Liver (tissue), 9 donors: ENCODE data around the gene MAPK4. TPM values are rescaled to one million over a fixed set of nuclear protein-coding genes. Genes with fewer than 3 reads are reported as not detected.

Source experiments
- DNase-seq: peaks from one replicate; pipeline ENCODE4 v3.0.0-alpha.2; 2017; ENCODE audit warnings: low spot score
- H3K27ac ChIP-seq, 2 donors: one replicate each; pipeline ENCODE4 v1.7.0; 2013; ENCODE audit warnings: inconsistent platforms in 2 of 2, low read length in 2 of 2, control low read depth in 1 of 2, low read depth in 1 of 2, mild to moderate bottlenecking in 1 of 2
- H3K27me3 ChIP-seq, 4 donors: one replicate each; pipeline versions ENCODE4 v1.6.1 to v1.7.0; 2013; ENCODE audit warnings: low read length in 3 of 4, inconsistent platforms in 1 of 4, mild to moderate bottlenecking in 1 of 4, moderate library complexity in 1 of 4; ENCODE audit not compliant: control insufficient read depth in 4 of 4, insufficient read depth in 4 of 4
- H3K36me3 ChIP-seq, 4 donors: one replicate each; pipeline versions ENCODE4 v1.6.1 to v1.7.0; 2013; ENCODE audit warnings: low read length in 3 of 4, mild to moderate bottlenecking in 3 of 4, low read depth in 1 of 4, moderate library complexity in 1 of 4; ENCODE audit not compliant: control insufficient read depth in 4 of 4, insufficient read depth in 3 of 4
- H3K4me1 ChIP-seq, 4 donors: one replicate each; pipeline versions ENCODE4 v1.6.1 to v1.7.0; 2013; ENCODE audit warnings: low read length in 3 of 4, mild to moderate bottlenecking in 3 of 4, moderate library complexity in 1 of 4; ENCODE audit not compliant: control insufficient read depth in 4 of 4, insufficient read depth in 4 of 4
- H3K4me3 ChIP-seq, 3 donors: one replicate each; pipeline versions ENCODE4 v1.6.1 to v1.7.0; 2013; ENCODE audit warnings: low read length in 3 of 3, control low read depth in 1 of 3, low read depth in 1 of 3, mild to moderate bottlenecking in 1 of 3
- H3K9ac ChIP-seq, 2 donors: one replicate each; pipeline ENCODE4 v1.7.0; 2013; ENCODE audit warnings: low read length in 2 of 2, mild to moderate bottlenecking in 2 of 2, moderate library complexity in 2 of 2, control low read depth in 1 of 2, low read depth in 1 of 2
- H3K9me3 ChIP-seq, 4 donors: one replicate each; pipeline versions ENCODE4 v1.6.1 to v1.7.0; 2013; ENCODE audit warnings: low read length in 3 of 4; ENCODE audit not compliant: control insufficient read depth in 4 of 4
- EGR1 ChIP-seq, 2 donors: IDR thresholded peaks; 2 replicates each; pipeline ENCODE4 v1.6.1; 2016 to 2018; ENCODE audit warnings: antibody characterized with exemption in 2 of 2, low read depth in 2 of 2
- FOXA1 ChIP-seq: IDR thresholded peaks from 2 replicates; pipeline ENCODE4 v1.6.1; 2016; ENCODE audit warnings: antibody characterized with exemption
- FOXA2 ChIP-seq: IDR thresholded peaks from 2 replicates; pipeline ENCODE4 v1.6.1; 2016; ENCODE audit warnings: antibody characterized with exemption
- GABPA ChIP-seq, 2 donors: IDR thresholded peaks in 1 of 2; conservative IDR thresholded peaks in 1 of 2; 2 replicates each; pipeline ENCODE4 v1.6.1; 2016; ENCODE audit warnings: antibody characterized with exemption in 2 of 2, mild to moderate bottlenecking in 1 of 2, moderate library complexity in 1 of 2
- HNF4A ChIP-seq, 2 donors: conservative IDR thresholded peaks; 2 replicates each; pipeline ENCODE4 v1.6.1; 2016; ENCODE audit warnings: antibody characterized with exemption in 2 of 2, mild to moderate bottlenecking in 2 of 2
- JUND ChIP-seq, 2 donors: IDR thresholded peaks; 2 replicates each; pipeline ENCODE4 v1.6.1; 2016; ENCODE audit warnings: antibody characterized with exemption in 2 of 2
- NR2F2 ChIP-seq: IDR thresholded peaks from 2 replicates; pipeline ENCODE4 v1.6.1; 2016; ENCODE audit warnings: antibody characterized with exemption
- RAD21 ChIP-seq, 2 donors: IDR thresholded peaks; 2 replicates each; pipeline ENCODE4 v1.6.1; 2016; ENCODE audit warnings: antibody characterized with exemption in 2 of 2, mild to moderate bottlenecking in 2 of 2
- RXRA ChIP-seq, 2 donors: IDR thresholded peaks; 2 replicates each; pipeline ENCODE4 v1.6.1; 2017 to 2018; ENCODE audit warnings: antibody characterized with exemption in 2 of 2, mild to moderate bottlenecking in 1 of 2
- SP1 ChIP-seq: IDR thresholded peaks from 2 replicates; pipeline ENCODE4 v1.6.1; 2018; ENCODE audit warnings: antibody characterized with exemption, mild to moderate bottlenecking
- TAF1 ChIP-seq: conservative IDR thresholded peaks from 2 replicates; pipeline ENCODE4 v1.6.1; 2016; ENCODE audit warnings: antibody characterized with exemption, mild to moderate bottlenecking
- YY1 ChIP-seq: IDR thresholded peaks from 2 replicates; pipeline ENCODE4 v1.6.1; 2016; ENCODE audit warnings: antibody characterized with exemption, mild to moderate bottlenecking
- WGBS: extraction: QIAGEN DNeasy Blood & Tissue Kit; methylation state at CpG from one replicate; pipeline ENCODE4 v1.1.7; 2013; 5-methylcytosine and 5-hydroxymethylcytosine counted together
- polyA plus RNA-seq, 2 donors: library from polyadenylated mRNA; stranded (reverse) in 1 of 2; unstranded in 1 of 2; fragments of 200-250 nt in 1 of 2; fragments of >200 nt in 1 of 2; fragmentation: Nextera tagmentation in 1 of 2; extraction: Ambion mirVana in 1 of 2; gene quantifications; one replicate each; pipeline versions ENCODE4 v1.2.1 to v1.2.3, GENCODE V29; 2013 to 2015
- total RNA-seq, 2 donors: library from RNA; depleted of rRNA; stranded (reverse); fragments of >200 nt; gene quantifications; one replicate each; pipeline ENCODE4 v1.2.3, GENCODE V29; 2014
- TF ChIP-seq, protein P1 (sequence below): IDR thresholded peaks from 2 replicates; pipeline ENCODE4 v1.6.1; 2016; ENCODE audit warnings: antibody characterized with exemption, mild to moderate bottlenecking
- TF ChIP-seq, protein P2 (sequence below): fragments of 150-350 bp; IDR thresholded peaks from 2 replicates; pipeline ENCODE4 v1.5.1; 2017; ENCODE audit warnings: improper control_type of control experiment, low read depth, low read length; ENCODE audit not compliant: missing input control
- TF ChIP-seq, protein P3 (sequence below): IDR thresholded peaks from 2 replicates; pipeline ENCODE4 v1.6.1; 2016; ENCODE audit warnings: antibody characterized with exemption
- TF ChIP-seq, protein P4 (sequence below): IDR thresholded peaks from 2 replicates; pipeline ENCODE4 v1.6.1; 2016; ENCODE audit warnings: antibody characterized with exemption
- TF ChIP-seq, protein P5 (sequence below): IDR thresholded peaks from 2 replicates; pipeline ENCODE4 v1.6.1; 2016; ENCODE audit warnings: antibody characterized with exemption
- donor health status: healthy.
- donor health status: healthy.
- donor health status: healthy.
- donor health status: healthy.
- donor health status: healthy.

MAPK4 gene
- total and polyA plus RNA-seq, 4 donors, result under 0.01 to 4.9 (median 1.5) TPM

DNA sequence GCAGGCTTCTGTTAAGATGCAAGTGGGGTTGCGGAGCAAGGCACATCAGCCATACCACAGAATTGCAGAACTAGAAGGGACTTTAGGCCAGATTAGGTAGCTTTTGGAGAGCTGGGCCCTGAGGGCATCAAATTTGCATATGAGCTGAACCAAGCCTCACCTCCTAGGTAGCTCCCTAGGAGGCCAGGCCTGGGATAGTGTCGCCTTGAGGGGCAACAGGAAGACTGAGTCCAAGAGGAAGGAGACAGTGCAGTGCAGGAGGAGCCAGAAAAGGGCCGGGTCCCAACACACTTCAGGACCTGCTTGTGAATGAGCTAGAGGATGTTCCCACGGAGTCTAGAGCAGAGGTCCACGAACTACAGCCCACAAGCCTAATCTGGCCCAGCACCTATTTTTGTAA is 98.7 kb downstream of the MAPK4 start:
- H3K9me3 ChIP-seq, result peaks cover 0 to 7% (median 1%) of the 10 kb centered on the region in 4 donors
- no peaks in the 10 kb centered on the region for H3K36me3 ChIP-seq
- DNase-seq, result no peak
- no peak overlapping the region for H3K27ac ChIP-seq
- peaks cover 0 to 14% (median 9%) of the 10 kb centered on the region in 4 donors for H3K4me1 ChIP-seq
- no peaks in the 10 kb centered on the region for H3K27me3 ChIP-seq
- TF ChIP-seq NR2F2 (no peak), YY1 (no peak), RXRA (IDR thresholded peaks at IDR 0.05) (no peak)
- 94% methylated on average over 5 of the region's 5 CpGs for WGBS
- no peak overlapping the region for H3K9ac ChIP-seq
- no peak overlapping the region for H3K4me3 ChIP-seq

DNA sequence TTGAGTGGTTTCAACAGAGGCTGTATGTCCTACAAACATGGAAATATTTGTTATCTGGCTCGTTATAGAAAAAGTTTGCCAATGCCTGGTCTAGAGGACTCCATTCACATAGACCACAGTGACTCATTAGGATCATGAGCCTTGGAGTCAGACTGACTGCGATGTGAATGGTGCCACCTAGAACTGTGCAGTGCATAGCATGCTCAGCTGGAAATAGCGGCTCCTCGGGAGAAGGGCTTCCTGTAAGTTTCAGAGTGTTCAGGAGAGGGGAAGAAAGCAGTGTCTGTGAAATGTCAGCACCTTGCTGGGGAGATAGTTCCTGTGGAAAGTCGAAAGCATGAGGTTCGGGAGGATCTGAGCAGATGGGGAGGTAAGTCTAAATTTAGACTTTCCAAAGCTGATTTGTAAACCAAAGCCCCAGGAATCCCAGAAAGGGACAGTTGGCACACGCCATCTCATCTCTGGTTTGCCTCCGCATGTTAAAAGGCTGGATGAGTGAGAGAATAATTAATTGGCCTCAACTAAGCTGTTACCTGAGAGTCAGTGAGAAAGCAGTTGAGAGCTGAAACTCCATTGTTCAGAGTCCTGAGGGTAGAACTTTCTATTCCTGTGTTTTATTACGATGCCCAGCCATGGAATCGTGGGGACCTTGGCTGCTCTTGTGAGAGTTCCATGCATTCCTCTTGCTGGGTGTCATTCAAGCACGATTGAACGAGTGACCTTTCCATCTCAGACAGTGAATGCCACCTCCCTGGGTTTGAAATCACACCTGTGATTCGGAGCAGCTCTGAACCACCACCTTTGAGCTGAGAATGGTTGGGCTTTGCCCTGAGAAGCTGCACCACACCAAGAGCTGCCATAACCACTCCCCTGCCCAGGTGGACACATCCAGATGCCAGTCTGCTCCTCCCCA is 99.5 kb downstream of the MAPK4 start:
- Histone ChIP-seq H3K9me3 (peaks cover 0 to 7% (median 1%) of the 10 kb centered on the region in 4 donors), H3K27me3 (no peaks in the 10 kb centered on the region), H3K4me3 (no peak overlapping the region), H3K27ac (no peak overlapping the region), H3K36me3 (no peaks in the 10 kb centered on the region), H3K9ac (no peak overlapping the region), H3K4me1 (peaks cover 0 to 8% (median 7%) of the 10 kb centered on the region in 4 donors)
- no peak for DNase-seq
- WGBS, result 77% methylated on average over 13 of the region's 13 CpGs
- no peak for TF ChIP-seq TAF1
- no peak for TF ChIP-seq SP1
- no peak for TF ChIP-seq YY1
- TF ChIP-seq FOXA2, result no peak
- no peak for TF ChIP-seq GABPA (IDR thresholded peaks at IDR 0.05 in 1 of 2, conservative IDR thresholded peaks at IDR 0.05 in 1 of 2)
- TF ChIP-seq FOXA1, result no peak
- TF ChIP-seq HNF4A (conservative IDR thresholded peaks at IDR 0.05), result no peak
- no peak for TF ChIP-seq NR2F2
- TF ChIP-seq, protein P1, sequence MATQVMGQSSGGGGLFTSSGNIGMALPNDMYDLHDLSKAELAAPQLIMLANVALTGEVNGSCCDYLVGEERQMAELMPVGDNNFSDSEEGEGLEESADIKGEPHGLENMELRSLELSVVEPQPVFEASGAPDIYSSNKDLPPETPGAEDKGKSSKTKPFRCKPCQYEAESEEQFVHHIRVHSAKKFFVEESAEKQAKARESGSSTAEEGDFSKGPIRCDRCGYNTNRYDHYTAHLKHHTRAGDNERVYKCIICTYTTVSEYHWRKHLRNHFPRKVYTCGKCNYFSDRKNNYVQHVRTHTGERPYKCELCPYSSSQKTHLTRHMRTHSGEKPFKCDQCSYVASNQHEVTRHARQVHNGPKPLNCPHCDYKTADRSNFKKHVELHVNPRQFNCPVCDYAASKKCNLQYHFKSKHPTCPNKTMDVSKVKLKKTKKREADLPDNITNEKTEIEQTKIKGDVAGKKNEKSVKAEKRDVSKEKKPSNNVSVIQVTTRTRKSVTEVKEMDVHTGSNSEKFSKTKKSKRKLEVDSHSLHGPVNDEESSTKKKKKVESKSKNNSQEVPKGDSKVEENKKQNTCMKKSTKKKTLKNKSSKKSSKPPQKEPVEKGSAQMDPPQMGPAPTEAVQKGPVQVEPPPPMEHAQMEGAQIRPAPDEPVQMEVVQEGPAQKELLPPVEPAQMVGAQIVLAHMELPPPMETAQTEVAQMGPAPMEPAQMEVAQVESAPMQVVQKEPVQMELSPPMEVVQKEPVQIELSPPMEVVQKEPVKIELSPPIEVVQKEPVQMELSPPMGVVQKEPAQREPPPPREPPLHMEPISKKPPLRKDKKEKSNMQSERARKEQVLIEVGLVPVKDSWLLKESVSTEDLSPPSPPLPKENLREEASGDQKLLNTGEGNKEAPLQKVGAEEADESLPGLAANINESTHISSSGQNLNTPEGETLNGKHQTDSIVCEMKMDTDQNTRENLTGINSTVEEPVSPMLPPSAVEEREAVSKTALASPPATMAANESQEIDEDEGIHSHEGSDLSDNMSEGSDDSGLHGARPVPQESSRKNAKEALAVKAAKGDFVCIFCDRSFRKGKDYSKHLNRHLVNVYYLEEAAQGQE, result no peak
- TF ChIP-seq EGR1 (IDR thresholded peaks at IDR 0.05; ENCODE audit: low read depth in 2 of 2), result no peak
- TF ChIP-seq RAD21 (IDR thresholded peaks at IDR 0.05), result no peak
- TF ChIP-seq, protein P2, sequence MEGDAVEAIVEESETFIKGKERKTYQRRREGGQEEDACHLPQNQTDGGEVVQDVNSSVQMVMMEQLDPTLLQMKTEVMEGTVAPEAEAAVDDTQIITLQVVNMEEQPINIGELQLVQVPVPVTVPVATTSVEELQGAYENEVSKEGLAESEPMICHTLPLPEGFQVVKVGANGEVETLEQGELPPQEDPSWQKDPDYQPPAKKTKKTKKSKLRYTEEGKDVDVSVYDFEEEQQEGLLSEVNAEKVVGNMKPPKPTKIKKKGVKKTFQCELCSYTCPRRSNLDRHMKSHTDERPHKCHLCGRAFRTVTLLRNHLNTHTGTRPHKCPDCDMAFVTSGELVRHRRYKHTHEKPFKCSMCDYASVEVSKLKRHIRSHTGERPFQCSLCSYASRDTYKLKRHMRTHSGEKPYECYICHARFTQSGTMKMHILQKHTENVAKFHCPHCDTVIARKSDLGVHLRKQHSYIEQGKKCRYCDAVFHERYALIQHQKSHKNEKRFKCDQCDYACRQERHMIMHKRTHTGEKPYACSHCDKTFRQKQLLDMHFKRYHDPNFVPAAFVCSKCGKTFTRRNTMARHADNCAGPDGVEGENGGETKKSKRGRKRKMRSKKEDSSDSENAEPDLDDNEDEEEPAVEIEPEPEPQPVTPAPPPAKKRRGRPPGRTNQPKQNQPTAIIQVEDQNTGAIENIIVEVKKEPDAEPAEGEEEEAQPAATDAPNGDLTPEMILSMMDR, result no peak
- TF ChIP-seq, protein P3, sequence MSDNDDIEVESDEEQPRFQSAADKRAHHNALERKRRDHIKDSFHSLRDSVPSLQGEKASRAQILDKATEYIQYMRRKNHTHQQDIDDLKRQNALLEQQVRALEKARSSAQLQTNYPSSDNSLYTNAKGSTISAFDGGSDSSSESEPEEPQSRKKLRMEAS, result no peak
- TF ChIP-seq, protein P4, sequence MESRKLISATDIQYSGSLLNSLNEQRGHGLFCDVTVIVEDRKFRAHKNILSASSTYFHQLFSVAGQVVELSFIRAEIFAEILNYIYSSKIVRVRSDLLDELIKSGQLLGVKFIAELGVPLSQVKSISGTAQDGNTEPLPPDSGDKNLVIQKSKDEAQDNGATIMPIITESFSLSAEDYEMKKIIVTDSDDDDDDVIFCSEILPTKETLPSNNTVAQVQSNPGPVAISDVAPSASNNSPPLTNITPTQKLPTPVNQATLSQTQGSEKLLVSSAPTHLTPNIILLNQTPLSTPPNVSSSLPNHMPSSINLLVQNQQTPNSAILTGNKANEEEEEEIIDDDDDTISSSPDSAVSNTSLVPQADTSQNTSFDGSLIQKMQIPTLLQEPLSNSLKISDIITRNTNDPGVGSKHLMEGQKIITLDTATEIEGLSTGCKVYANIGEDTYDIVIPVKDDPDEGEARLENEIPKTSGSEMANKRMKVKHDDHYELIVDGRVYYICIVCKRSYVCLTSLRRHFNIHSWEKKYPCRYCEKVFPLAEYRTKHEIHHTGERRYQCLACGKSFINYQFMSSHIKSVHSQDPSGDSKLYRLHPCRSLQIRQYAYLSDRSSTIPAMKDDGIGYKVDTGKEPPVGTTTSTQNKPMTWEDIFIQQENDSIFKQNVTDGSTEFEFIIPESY, result no peak
- no peak for TF ChIP-seq RXRA (IDR thresholded peaks at IDR 0.05)
- TF ChIP-seq, protein P5, sequence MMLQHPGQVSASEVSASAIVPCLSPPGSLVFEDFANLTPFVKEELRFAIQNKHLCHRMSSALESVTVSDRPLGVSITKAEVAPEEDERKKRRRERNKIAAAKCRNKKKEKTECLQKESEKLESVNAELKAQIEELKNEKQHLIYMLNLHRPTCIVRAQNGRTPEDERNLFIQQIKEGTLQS, result no peak
- TF ChIP-seq JUND (IDR thresholded peaks at IDR 0.05), result no peak
